ENCODE measurements around the gene TNRC18.

The TNRC18 gene

GRCh38 chr7:5451391-5451790 is 27.8 kb upstream of the TNRC18 start:
- FAIRE-seq = no peak

DNA sequence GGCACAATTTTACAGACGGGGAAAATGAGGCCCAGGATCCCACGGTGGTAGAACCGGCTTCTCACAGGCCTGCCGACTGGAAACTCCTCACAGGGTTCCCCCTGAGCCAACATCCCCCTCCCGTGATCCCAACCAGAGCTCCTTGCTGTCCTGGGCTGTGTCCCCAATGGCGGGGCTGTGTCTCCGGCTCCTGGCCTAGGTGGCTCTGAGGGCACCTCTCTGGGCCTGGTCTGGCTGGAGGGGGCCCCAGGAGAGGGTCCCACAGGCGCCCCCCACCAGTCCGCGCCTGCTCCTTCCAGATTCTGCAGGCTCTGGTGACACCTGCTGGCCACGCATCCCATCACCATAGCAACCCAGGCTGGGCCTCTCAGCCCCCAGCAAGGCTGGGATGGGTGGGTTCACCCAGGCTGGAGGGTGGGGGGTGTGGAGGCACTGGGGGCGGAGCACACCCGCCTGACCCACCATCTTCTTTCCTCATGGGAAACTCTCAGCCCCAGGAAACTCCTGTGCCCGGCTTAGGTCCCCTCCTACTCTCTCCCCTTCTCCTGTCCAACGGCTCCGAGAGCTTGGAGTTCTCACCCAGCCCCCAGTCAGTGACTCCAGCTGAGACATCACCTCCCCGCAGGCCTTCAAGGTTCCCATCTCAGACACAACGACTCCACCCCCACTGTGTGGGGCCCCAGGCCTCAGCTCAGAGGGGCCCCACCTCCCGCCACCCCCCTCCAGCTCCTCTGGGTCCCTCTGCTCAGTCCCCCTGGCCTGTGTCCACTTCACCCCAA is 27.1 kb upstream of the TNRC18 start:
- FAIRE-seq = no peak

DNA sequence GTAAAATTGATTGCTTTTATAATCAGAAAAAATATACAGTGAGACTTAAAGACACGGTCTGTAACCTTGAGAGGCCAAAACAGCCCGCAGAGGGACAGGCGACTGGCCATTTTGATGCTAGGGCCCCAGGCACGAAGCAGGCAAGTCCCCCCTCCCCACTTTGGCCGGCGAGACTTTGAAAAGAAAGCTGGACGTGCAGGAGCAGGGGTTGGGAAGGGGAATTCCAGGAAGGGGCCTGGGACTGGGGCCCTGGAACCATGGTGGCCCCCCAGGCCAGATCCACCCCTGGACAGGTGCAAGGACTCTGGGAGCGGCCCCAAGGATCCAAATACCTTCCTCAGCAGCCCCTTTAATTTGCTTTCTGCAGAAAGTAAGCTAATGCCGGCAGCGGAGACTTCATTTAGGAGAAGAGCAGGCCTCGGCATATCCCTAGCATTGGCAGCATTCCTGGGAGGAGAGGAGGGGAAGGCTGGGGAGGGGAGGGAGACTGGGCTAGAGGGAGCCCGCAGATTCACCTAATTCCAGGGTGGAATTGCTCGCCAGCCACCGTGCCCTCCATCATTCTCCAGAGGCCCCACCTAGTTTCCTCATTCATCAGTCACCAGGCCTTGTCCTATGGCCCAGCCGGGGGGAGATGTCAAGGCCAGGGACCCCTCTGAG is 24.9 kb upstream of the TNRC18 start:
- FAIRE-seq = no peak

DNA sequence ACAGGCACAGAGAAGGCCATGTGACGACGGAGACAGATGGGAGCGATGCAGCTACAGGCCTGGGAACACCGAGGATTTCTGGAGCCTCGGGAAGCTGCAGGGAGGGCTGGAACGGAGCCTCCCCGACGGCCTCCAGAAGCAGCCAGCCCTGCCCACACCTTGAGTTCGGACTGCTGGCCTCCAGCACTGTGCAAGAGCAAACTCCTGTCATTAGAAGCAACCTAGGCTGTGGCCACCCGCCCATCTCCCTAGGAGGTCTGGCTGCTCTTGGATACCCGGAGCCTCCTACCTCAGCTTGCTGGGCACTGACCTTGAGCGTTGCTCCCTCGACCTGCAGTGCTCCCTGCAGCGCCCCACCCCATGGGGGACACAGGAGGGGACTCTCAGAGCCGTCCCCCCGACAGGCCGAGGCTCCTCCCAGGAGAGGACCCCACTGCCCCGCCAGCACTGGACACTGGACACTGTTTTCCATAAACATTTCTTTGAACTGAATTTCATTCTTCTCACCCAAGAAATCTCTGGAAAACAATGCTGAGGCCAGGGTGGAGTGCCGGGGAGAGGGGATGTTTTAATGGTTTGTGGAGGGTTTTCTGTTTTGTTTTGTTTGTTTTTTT is 22.5 kb upstream of the TNRC18 start:
- no peak for FAIRE-seq

DNA sequence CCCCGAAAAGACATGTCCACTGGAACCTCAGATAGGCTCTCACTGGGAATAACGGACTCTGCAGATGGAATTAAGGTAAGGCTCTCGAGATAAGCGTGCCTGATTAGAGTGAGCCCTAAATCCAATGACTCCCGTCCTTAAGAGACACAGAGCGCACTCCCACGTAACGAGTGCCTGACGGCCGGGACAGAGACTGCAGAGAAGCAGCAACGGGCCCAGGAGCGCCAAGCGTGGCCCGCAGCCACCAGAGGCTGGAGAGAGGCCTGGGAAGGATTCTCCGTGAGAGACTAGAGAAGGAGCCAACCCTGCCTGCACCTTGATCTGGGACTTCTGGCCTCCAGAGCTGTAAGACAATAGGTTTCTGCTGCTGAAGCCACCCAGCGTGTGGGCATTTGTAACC is 20.0 kb upstream of the TNRC18 start:
- FAIRE-seq = no peak

DNA sequence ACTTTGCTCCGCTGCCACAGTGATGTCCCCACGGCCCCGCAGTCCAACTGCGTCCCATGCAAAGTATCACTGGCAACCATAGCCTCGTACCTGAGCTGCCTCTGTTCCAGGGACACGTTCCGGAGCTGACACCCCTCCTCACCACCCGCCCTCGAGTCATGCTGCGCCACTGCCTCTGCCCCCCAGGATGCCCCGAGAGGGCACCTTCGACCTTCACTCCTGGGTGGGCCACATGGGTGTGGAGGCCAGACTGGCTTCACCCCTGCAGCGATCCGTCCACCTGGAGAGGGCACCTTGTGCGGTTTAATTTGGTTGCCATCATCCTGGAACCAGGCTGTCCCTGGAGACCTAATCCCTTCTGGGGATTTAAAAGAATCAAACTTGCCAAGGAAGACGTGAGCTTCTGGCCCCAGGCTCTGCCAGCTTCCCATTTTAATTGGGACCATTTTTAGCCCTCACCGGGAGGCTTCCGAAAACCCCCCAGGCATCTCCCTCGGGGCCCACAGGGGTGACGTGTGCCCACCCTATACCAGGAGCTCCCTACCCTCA is 19.2 kb upstream of the TNRC18 start:
- no peak for FAIRE-seq

DNA sequence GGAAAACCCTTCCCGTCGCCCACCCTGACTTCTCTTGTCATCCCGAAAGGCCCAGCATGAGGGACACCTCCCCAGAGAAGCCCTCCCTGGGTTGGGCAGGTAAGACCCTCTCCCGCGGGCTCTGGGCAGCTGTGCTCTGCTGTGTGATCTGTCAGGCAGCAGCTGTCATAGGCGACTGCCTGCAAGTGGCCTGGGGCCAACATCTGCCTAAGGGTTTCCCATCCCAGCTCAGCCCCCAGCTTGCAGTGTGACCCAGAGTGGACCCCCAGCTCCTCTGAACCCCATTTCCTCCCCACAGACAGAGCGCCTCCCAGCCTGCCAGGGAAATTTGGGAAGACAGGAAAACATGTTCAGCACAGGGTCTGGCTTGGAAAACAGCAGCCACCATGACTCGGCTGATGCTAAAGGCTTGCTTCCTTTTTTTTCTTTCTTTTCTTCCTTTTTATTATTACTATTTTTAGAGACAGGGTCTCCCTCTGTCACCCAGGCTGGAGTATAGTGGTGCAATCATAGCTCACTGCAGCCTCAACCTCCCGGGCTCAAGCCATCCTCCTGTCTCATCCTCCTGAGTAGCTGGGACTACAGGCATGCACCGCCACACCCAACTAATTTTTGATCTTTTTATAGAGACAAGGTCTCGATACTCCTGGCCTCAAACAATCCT is 18.3 kb upstream of the TNRC18 start:
- FAIRE-seq = no peak

DNA sequence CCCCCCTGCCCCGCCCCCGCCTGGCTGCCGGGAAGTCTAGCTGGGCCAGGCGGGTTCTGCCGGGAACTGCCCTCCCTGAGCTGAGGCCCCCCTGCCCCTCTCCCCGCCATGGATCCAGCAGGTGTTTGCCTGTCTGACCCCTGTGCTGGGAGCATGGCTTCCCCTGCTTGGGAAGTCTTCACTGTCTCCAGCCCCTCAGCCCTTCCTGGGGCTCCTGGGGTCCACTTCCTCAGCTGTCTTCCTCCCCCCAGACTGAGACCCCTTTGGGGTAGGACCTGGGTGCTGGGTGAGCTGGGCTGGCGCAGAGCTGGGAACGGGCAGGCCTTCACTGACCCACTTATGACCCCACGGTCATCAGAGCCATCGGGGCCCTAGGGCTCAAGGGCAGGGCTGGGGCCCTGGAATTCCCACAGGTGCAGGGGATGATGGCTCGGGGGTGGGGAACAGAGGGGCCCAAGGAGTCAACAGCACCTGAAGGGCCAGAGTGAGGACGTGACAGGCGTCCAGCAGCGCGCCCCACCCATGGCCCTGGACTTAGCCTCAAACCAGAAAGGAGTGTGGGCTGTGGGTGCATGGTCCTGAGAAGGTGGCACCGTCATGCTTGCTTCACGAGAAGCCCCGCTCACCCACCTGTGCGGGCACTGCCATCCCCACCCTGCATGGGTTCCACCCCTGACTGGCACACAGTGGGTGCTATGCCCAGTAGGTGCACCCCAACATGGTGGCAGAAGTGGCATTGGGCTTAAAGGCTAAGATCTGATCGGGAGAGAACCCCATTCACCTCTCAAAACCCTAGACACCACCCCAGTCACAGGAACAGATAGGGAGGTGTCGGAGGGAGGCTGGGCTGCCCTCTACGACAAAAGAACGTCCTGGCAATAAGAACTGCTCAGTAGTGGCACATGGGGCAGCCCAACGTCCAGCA is 16.2 kb upstream of the TNRC18 start:
- no peak for FAIRE-seq

DNA sequence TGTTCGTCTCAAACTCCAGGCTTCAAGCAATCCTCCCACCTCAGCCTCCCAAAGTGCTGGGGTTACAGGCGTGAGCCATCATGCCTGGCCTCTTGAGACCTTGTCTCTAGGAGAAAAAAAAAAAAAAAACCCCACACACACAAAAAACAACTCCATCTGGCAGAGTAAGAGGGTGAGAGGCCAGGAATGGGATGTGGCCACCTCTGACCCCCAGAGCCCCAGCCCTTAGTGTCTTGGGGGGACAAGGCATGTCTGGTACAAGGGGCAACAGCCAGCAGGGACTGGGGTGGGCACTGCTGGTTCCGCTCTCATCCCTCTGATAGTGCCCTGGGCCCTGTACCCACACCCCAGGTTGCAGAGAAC is 15.6 kb upstream of the TNRC18 start:
- FAIRE-seq = no peak

GRCh38 chr7:5437987-5438386 is 14.4 kb upstream of the TNRC18 start:
- no peak for FAIRE-seq

DNA sequence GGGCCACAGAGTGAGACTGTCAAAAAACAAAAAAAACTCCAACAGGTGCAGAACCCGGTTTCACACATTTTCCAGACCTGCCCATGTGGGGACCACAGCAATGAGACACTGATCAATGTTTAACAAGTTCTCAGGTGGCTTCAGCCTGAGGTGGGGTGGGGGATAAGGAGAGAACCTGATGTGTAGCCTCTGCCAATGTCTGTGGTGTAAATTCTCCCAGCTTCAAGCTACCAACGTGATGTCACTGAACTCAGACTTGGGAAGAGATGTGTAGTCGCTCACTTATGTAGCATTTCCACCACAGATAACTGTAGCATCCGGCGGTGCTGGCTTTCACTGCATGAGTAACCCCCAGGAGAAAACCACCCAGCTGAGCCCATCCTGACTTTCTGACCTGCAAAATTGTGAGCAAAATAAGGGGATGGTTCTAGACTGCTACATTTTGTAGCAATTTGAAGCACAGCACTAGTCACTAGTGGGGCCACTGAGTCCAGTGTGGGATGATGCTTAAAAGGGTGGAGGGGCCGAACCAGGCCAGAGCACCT is 13.8 kb upstream of the TNRC18 start:
- FAIRE-seq = no peak

- no peak for FAIRE-seq
Observed at GRCh38 chr7:5436003-5436678, 12.5 kb upstream of the TNRC18 start.

DNA sequence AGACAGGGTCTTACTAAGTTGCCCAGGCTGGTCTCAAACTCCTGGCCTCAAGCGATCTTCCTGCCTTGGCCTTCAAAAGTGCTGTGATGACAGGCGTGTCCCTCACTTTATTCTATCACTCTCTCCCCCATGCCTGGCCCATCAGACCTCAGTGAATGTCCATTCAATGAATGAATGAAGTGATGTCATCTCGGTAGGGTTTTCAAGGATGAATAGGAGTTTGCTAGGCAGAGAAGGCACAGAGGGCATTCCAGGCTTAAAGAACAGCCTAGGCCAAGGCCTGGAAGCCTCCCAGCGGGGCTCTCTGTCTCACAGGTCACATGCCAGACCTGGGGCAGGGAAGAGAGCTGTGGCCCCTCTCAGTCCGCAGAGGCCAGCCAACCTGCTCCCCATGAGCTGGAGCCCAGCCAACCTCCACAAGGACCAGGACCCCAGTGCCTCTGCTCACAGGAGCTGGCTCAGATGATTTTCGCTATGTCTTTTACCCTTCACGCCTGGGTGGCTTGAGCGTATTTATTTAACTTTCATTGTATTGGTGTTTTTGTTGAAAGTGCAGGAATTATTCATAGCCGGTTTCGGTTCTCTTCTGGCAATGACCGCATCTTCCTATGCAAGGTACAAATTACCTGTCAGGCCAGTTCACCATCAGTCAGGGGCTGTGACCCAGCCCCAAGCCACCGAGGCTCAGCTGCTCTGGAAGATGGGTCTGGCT is 11.8 kb upstream of the TNRC18 start:
- no peak for FAIRE-seq

- FAIRE-seq = no peak
Observed at GRCh38 chr7:5433181-5433580, 9.5 kb upstream of the TNRC18 start.

GRCh38 chr7:5432691-5433090 is 9.1 kb upstream of the TNRC18 start:
- FAIRE-seq = no peak

- FAIRE-seq = no peak
Observed at GRCh38 chr7:5431560-5432015, 8.0 kb upstream of the TNRC18 start.

GRCh38 chr7:5430612-5430947 is 6.9 kb upstream of the TNRC18 start:
- no peak for FAIRE-seq

GRCh38 chr7:5429857-5430611 is 6.4 kb upstream of the TNRC18 start:
- no peak for FAIRE-seq

DNA sequence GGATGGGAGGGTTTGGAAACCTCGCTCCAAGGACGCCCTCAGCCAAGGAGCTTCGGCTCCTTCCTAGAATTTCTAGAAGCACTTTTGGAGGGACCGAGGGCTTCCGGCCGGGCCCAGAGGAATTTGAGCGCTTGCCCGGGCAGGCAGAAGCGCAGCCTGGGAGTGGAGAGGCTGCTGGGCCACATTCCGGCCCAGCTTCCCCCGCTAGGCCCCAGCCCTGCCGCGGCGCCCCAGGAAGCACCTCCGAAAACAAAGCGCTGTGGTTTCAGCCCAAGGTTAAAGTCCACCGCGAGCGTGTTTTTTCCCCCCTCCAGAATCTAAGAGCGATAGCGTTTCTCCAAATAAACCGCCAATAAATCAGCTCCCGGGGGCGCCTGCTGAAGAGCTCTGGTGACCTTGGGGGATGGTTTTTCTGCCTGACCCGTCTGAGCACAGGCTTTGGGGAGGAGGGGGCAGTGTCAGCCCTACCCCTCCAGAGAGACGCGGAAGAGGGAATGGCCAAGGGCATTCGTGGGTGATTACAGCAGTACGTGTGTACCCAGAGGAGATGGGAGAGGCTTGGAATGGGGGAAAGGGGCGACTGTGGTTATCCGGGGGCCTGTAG is 5.7 kb upstream of the TNRC18 start:
- FAIRE-seq = no peak
